ENCODE results near the gene B4GALT4. TPM values are rescaled to one million over a fixed set of nuclear protein-coding genes. Genes with fewer than 3 reads are reported as not detected.
A peak's percentile ranks its signal among the peaks of the same experiment; 100 is the strongest.

Gene B4GALT4
- total and polyA plus RNA-seq, 2 of the 8 experiments (the other 6 are each of a cell fraction or from before 2014, with no cell fraction given): 14.6 to 44.7 TPM

- H4K5ac ChIP-seq (ENCODE audit: insufficient read length, low read depth, low read length): peak overlapping the region; percentile 100
- H3K56ac ChIP-seq (replicated peaks; ENCODE audit: insufficient read length, low read depth, low read length): peak overlapping the region; percentile 16
- CTCF ChIA-PET (ENCODE audit: partially characterized antibody): no interaction called here
- no peaks in the 10 kb centered on the region for H3K9me3 ChIP-seq (ENCODE audit: insufficient read depth in 2 of 2, low read depth in 1 of 2, low read length in 1 of 2)
- no peak overlapping the region for H3K14ac ChIP-seq (ENCODE audit: insufficient read length)
- H4K20me1 ChIP-seq (replicated peaks in 1 of 2; ENCODE audit: control insufficient read depth in 1 of 2, insufficient read depth in 2 of 2, low read length in 2 of 2): no peaks in the 10 kb centered on the region
- peak overlapping the region; percentile 92 for H2BK120ac ChIP-seq (replicated peaks; ENCODE audit: low read depth, low read length)
- no peak overlapping the region for H4K91ac ChIP-seq (replicated peaks; ENCODE audit: insufficient read length, low read length)
- no peaks in the 10 kb centered on the region for H3K79me1 ChIP-seq (ENCODE audit: low read depth, low read length)
- peak overlapping the region in 1 of 2 experiments; percentile 47; a peak in 1 of 4 replicates for H3K4me2 ChIP-seq (ENCODE audit: insufficient read depth in 1 of 2, low read depth in 2 of 2, low read length in 2 of 2)
- H3K9ac ChIP-seq (replicated peaks in 1 of 4; ENCODE audit: extremely low read depth in 1 of 4, low read depth in 3 of 4, low read length in 3 of 4): no peak overlapping the region
- WGBS, 2 experiments (ENCODE audit: extremely low coverage in 1 of 2, insufficient coverage in 1 of 2, insufficient read length in 1 of 2, insufficient replicate concordance in 2 of 2, low coverage in 1 of 2, low lambda C conversion rate in 2 of 2, missing lambda C conversion rate in 1 of 2): 90% methylated on average over 2 of the region's 2 CpGs; no CpG with 5 or more reads in 1 of the 2 experiments
- no peak overlapping the region for H3K23ac ChIP-seq (ENCODE audit: insufficient read length)
- no peaks in the 10 kb centered on the region for H3K79me2 ChIP-seq (ENCODE audit: control insufficient read depth in 1 of 2, insufficient read depth in 2 of 2, low read length in 2 of 2)
- H2BK12ac ChIP-seq (ENCODE audit: low read depth, low read length): no peak overlapping the region
- no peak overlapping the region for H2BK20ac ChIP-seq (ENCODE audit: low read length)
- no peaks in the 10 kb centered on the region; a peak in 2 of 7 replicates for H3K27me3 ChIP-seq (replicated peaks in 1 of 4; ENCODE audit: control insufficient read depth in 3 of 4, extremely low read depth in 1 of 4, insufficient read depth in 3 of 4, low read length in 3 of 4)
- no peak overlapping the region for H3K4me3 ChIP-seq (ENCODE audit: extremely low read depth in 1 of 4, insufficient read depth in 2 of 4, low read depth in 3 of 4, low read length in 4 of 4)
- TF ChIP-seq ZNF274 (IDR thresholded peaks at IDR 0.05; ENCODE audit: borderline replicate concordance, extremely low read depth, low read length) (no peak), EP300 (IDR thresholded peaks at IDR 0.05; ENCODE audit: borderline replicate concordance in 1 of 2, low read depth in 2 of 2, low read length in 2 of 2) (no peak), CHD2 (IDR thresholded peaks at IDR 0.05; ENCODE audit: low read length) (no peak)
- H3K18ac ChIP-seq (ENCODE audit: extremely low read depth, low read length): peak overlapping the region; percentile 51; the same call in 1 of the 2 replicates
- peaks cover 0 to 8% (median 5%) of the 10 kb centered on the region in 4 experiments; a peak in 3 of 7 replicates for H3K4me1 ChIP-seq (replicated peaks in 1 of 4; ENCODE audit: control insufficient read depth in 3 of 4, insufficient read depth in 4 of 4, low read length in 3 of 4)
- H4K8ac ChIP-seq (ENCODE audit: extremely low read depth, insufficient read depth, low read length): no peak overlapping the region
- FAIRE-seq (no peak), DNase-seq (ENCODE audit: low read depth in 1 of 2, low spot score in 2 of 2) (no peak)
- POLR2A ChIA-PET (ENCODE audit: partially characterized antibody): interaction anchor here (1.2 kb wide), 1 partner anchor 12 kb away, joined by 3 read pairs; no protein-coding TSS in a partner anchor
- no peak overlapping the region for H3K4ac ChIP-seq (replicated peaks; ENCODE audit: insufficient read length, low read depth, low read length)
- H2BK5ac ChIP-seq (ENCODE audit: low read depth, low read length): no peak overlapping the region; the same call in 1 of the 2 replicates
- no peaks in the 10 kb centered on the region for H3K23me2 ChIP-seq (ENCODE audit: low read depth, low read length)
- no peak overlapping the region for H3K27ac ChIP-seq (ENCODE audit: low read depth, low read length)
- no peak overlapping the region for H2BK15ac ChIP-seq (ENCODE audit: low read length)
- H2AK5ac ChIP-seq (ENCODE audit: low read depth, low read length): no peak overlapping the region
- H2AFZ ChIP-seq (ENCODE audit: low read length): no peak overlapping the region
- H3K36me3 ChIP-seq (ENCODE audit: control insufficient read depth in 2 of 4, insufficient read depth in 4 of 4, low read length in 3 of 4): no peaks in the 10 kb centered on the region; a peak in 1 of 8 replicates
Observed at GRCh38 chr3:119255214-119255613, 14.5 kb upstream of the B4GALT4 start.
